Neural progenitor cell (in vitro differentiated cells): ENCODE results near the gene DCC. TPM values are rescaled to one million over a fixed set of nuclear protein-coding genes. Genes with fewer than 3 reads are reported as not detected.

Experiments used
- DNase-seq: peaks from one replicate; pipeline ENCODE4 v3.0.0-alpha.2; 2016; ENCODE audit warnings: low spot score
- H2AFZ ChIP-seq: fragments of 200-600 bp; sonication (generic); replicated peaks from 2 replicates; pipeline ENCODE4 v1.6.1; 2016; ENCODE audit warnings: antibody characterized with exemption
- H3F3A ChIP-seq: fragments of 200-600 bp; sonication (generic); 2 replicates; pipeline ENCODE4 v1.6.1; 2016; ENCODE audit warnings: antibody characterized with exemption, low read depth
- H3K27ac ChIP-seq: fragments of 200-600 bp; sonication (generic); 2 replicates; pipeline ENCODE4 v1.5.1; 2016; ENCODE audit warnings: mild to moderate bottlenecking
- H3K27me3 ChIP-seq: fragments of 200-600 bp; sonication (generic); 2 replicates; pipeline ENCODE4 v1.6.1; 2016; ENCODE audit warnings: mild to moderate bottlenecking, moderate library complexity
- H3K36me3 ChIP-seq: fragments of 200-600 bp; sonication (generic); 2 replicates; pipeline ENCODE4 v1.5.1; 2016
- H3K4me1 ChIP-seq: fragments of 200-600 bp; sonication (generic); 2 replicates; pipeline ENCODE4 v1.6.1; 2016; ENCODE audit warnings: mixed run types
- H3K4me2 ChIP-seq: fragments of 200-600 bp; sonication (generic); 2 replicates; pipeline ENCODE4 v1.6.1; 2016
- H3K4me3 ChIP-seq: fragments of 200-600 bp; sonication (generic); 2 replicates; pipeline ENCODE4 v1.5.1; 2016
- H3K79me2 ChIP-seq: fragments of 200-600 bp; sonication (generic); 2 replicates; pipeline ENCODE4 v1.6.1; 2016; ENCODE audit warnings: low read depth
- H3K9ac ChIP-seq: fragments of 200-600 bp; sonication (generic); 2 replicates; pipeline ENCODE4 v1.6.1; 2016
- H3K9me3 ChIP-seq: fragments of 200-600 bp; sonication (generic); 2 replicates; pipeline ENCODE4 v1.5.1; 2016; ENCODE audit warnings: low read depth
- H4K20me1 ChIP-seq: fragments of 200-600 bp; sonication (generic); 2 replicates; pipeline ENCODE4 v1.6.1; 2016; ENCODE audit warnings: low read depth
- H3K27ac Mint-ChIP-seq: 3 replicates; pipeline ENCODE4 v1.8.0; 2021; ENCODE audit warnings: mixed read lengths
- H3K27me3 Mint-ChIP-seq: 2 replicates; pipeline ENCODE4 v1.8.0; 2022; ENCODE audit warnings: low read depth, mild to moderate bottlenecking, inconsistent platforms, moderate library complexity, mixed read lengths; ENCODE audit not compliant: insufficient read depth
- H3K36me3 Mint-ChIP-seq: 3 replicates; pipeline ENCODE4 v1.8.0; 2021; ENCODE audit warnings: mixed read lengths
- H3K4me1 Mint-ChIP-seq: 3 replicates; pipeline ENCODE4 v1.8.0; 2021; ENCODE audit warnings: mixed read lengths
- H3K4me3 Mint-ChIP-seq: 3 replicates; pipeline ENCODE4 v1.8.0; 2021; ENCODE audit warnings: mild to moderate bottlenecking, moderate library complexity, mixed read lengths
- H3K9me3 Mint-ChIP-seq: 3 replicates; pipeline ENCODE4 v1.8.0; 2020; ENCODE audit warnings: mixed read lengths
- CTCF ChIP-seq: fragments of 200-600 bp; sonication (generic); IDR thresholded peaks from 2 replicates; pipeline ENCODE4 v1.5.1; 2017; ENCODE audit warnings: antibody characterized with exemption, mild to moderate bottlenecking
- EZH2 ChIP-seq: fragments of 200-600 bp; sonication (generic); IDR thresholded peaks from 2 replicates; pipeline ENCODE4 v1.6.1; 2017; ENCODE audit warnings: antibody characterized with exemption, mild to moderate bottlenecking, moderate library complexity
- EZH2phosphoT487 ChIP-seq: fragments of 200-600 bp; sonication (generic); IDR thresholded peaks from 2 replicates; pipeline ENCODE4 v1.6.1; 2017; ENCODE audit warnings: antibody characterized with exemption
- total RNA-seq: library from RNA; depleted of rRNA; stranded (reverse); fragments of >200 nt; gene quantifications from 2 replicates; pipeline ENCODE4 v1.2.3, GENCODE V29; 2015; ENCODE audit warnings: low replicate concordance

The DCC gene
- total RNA-seq, 1 donor from 2014 or later = 0.41 TPM

DNA sequence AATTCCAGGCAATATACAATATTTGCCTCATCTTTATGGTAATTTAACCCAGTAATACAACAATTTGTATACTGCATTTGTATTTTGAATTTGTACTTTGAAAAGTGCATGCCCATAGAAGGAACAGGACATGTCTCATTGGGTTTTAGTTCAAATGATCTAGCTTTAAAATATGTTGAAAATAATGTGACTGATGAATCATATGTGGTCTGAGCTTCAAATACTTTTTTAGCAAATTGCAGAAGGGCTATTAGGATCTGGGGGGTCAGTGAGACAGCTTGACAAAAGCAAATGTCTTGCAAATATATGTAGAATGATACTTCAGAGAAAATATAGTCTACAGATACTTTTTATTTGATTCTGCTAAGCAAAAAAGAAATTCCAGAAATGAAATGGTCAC, 248.9 kb downstream of the DCC start:
- Histone ChIP-seq H3K9ac (no peak overlapping the region), H3K27ac (no peak overlapping the region), H3K9me3 (no peaks in the 10 kb centered on the region), H3K4me1 (no peaks in the 10 kb centered on the region), H3K4me3 (no peak overlapping the region), H3F3A (no peaks in the 10 kb centered on the region), H4K20me1 (no peaks in the 10 kb centered on the region), H2AFZ (no peak overlapping the region), H3K79me2 (no peaks in the 10 kb centered on the region), H3K4me2 (no peak overlapping the region), H3K27me3 (no peaks in the 10 kb centered on the region), H3K36me3 (no peaks in the 10 kb centered on the region)
- peaks cover 3% of the 10 kb centered on the region for H3K27me3 Mint-ChIP-seq
- H3K27ac Mint-ChIP-seq = no peak overlapping the region
- TF ChIP-seq EZH2phosphoT487 = no peak
- TF ChIP-seq CTCF = no peak
- TF ChIP-seq EZH2 = no peak
- H3K4me3 Mint-ChIP-seq = no peak overlapping the region
- H3K36me3 Mint-ChIP-seq = peaks cover 1% of the 10 kb centered on the region
- no peaks in the 10 kb centered on the region for H3K4me1 Mint-ChIP-seq
- H3K9me3 Mint-ChIP-seq = peaks cover 4% of the 10 kb centered on the region
- DNase-seq = no peak

DNA sequence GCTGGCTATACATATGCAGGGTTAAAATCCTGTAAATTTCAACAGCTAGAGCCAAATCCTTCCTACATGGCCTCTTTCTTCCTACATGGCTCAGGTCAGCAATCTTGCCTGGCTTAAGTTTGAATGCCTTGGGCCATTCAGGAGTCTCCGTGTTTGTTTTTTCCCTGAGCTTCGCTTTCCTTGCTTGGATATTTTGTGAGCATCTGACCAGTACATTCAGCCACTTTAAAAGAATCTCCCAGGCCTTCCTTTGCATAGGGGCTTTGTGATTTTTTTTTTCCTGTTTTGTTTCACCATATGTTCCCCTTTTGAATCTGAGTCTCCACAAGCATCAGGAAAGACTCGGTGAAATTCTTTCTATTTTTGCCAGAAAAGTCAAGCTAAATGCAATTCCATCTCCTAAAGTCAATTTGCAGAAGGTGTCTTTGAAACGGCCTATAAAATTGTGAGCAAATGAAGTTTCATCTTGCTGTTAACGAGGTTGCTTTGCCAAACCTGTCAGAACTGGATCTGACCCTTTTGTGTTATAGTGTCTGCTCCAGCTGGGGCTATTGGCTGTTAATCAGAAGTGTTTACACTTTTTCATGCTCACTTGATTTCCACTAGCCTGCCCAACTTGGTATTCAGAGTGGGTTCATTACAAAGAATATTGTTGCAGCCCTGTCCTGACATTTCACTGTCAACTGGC, 256.9 kb downstream of the DCC start:
- no peak for TF ChIP-seq EZH2phosphoT487
- TF ChIP-seq CTCF = no peak
- no peak for TF ChIP-seq EZH2
- Mint-ChIP-seq H3K27ac (peak overlapping the region; percentile 27), H3K4me1 (peaks cover 15% of the 10 kb centered on the region), H3K9me3 (no peaks in the 10 kb centered on the region), H3K36me3 (no peaks in the 10 kb centered on the region), H3K4me3 (no peak overlapping the region), H3K27me3 (peaks cover 3% of the 10 kb centered on the region)
- no peaks in the 10 kb centered on the region for H3K36me3 ChIP-seq
- H2AFZ ChIP-seq = peak overlapping the region; percentile 96
- H3K79me2 ChIP-seq = no peaks in the 10 kb centered on the region
- no peaks in the 10 kb centered on the region for H3K27me3 ChIP-seq
- no peak overlapping the region for H3K9ac ChIP-seq
- H4K20me1 ChIP-seq = no peaks in the 10 kb centered on the region
- H3F3A ChIP-seq = peaks cover 16% of the 10 kb centered on the region
- peak overlapping the region; percentile 54 for H3K4me2 ChIP-seq
- DNase-seq = peak; percentile 24
- H3K4me3 ChIP-seq = no peak overlapping the region
- H3K4me1 ChIP-seq = peaks cover 21% of the 10 kb centered on the region
- no peaks in the 10 kb centered on the region for H3K9me3 ChIP-seq
- H3K27ac ChIP-seq = peak overlapping the region; percentile 93

DNA sequence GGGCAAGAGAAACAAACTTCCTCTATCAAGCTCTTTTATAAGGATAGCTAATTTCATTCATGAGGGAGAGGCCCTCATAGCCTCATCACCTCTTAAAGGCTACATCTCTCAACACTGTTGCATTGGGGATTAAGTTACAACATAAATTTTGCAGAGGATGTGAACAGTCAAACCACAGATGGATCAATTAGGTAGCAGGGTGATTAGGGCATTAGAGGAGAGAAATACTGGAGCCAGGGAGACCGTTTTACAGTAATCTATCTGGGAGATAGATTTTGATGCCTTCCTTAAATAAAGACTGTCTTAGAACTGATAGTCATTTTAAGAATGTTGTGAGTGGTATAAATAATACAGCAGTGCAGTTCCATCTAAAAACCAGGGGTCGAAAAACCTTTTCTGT, 258.9 kb downstream of the DCC start:
- Histone ChIP-seq H3K9ac (no peak overlapping the region), H3K27ac (no peak overlapping the region), H3K27me3 (no peaks in the 10 kb centered on the region), H3F3A (peaks cover 16% of the 10 kb centered on the region), H3K4me2 (no peak overlapping the region), H3K36me3 (no peaks in the 10 kb centered on the region), H3K4me3 (no peak overlapping the region), H3K4me1 (peaks cover 21% of the 10 kb centered on the region), H3K79me2 (no peaks in the 10 kb centered on the region), H4K20me1 (no peaks in the 10 kb centered on the region), H3K9me3 (no peaks in the 10 kb centered on the region), H2AFZ (no peak overlapping the region)
- H3K27ac Mint-ChIP-seq = no peak overlapping the region
- no peaks in the 10 kb centered on the region for H3K36me3 Mint-ChIP-seq
- DNase-seq = no peak
- peaks cover 15% of the 10 kb centered on the region for H3K4me1 Mint-ChIP-seq
- no peak overlapping the region for H3K4me3 Mint-ChIP-seq
- TF ChIP-seq CTCF (no peak), EZH2phosphoT487 (no peak), EZH2 (no peak)
- no peaks in the 10 kb centered on the region for H3K9me3 Mint-ChIP-seq
- no peaks in the 10 kb centered on the region for H3K27me3 Mint-ChIP-seq
